ENCODE measurements around the gene OTOG. TPM values are rescaled to one million over a fixed set of nuclear protein-coding genes. Genes with fewer than 3 reads are reported as not detected.

The OTOG gene
- total and polyA plus RNA-seq, 2 of the 8 experiments (the other 6 are each of a cell fraction or from before 2014, with no cell fraction given) = 0.41 to 1.5 TPM

GRCh38 chr11:17546240-17546639 is 819 bp upstream of the OTOG start:
- Histone ChIP-seq H2BK15ac (ENCODE audit: low read length) (no peak overlapping the region), H3K56ac (replicated peaks; ENCODE audit: insufficient read length, low read depth, low read length) (no peak overlapping the region), H3K27me3 (replicated peaks in 1 of 4; ENCODE audit: control insufficient read depth in 3 of 4, extremely low read depth in 1 of 4, insufficient read depth in 3 of 4, low read length in 3 of 4) (peaks cover 0 to 24% (median 8%) of the 10 kb centered on the region in 4 experiments; a peak in 4 of 7 replicates), H3K23ac (ENCODE audit: insufficient read length) (no peak overlapping the region), H3K18ac (ENCODE audit: extremely low read depth, low read length) (no peak overlapping the region), H3K79me1 (ENCODE audit: low read depth, low read length) (no peaks in the 10 kb centered on the region), H4K91ac (replicated peaks; ENCODE audit: insufficient read length, low read length) (no peak overlapping the region), H2BK5ac (ENCODE audit: low read depth, low read length) (no peak overlapping the region), H3K4me3 (ENCODE audit: extremely low read depth in 1 of 4, insufficient read depth in 2 of 4, low read depth in 3 of 4, low read length in 4 of 4) (no peak overlapping the region), H2BK12ac (ENCODE audit: low read depth, low read length) (no peak overlapping the region), H3K4me1 (replicated peaks in 1 of 4; ENCODE audit: control insufficient read depth in 3 of 4, insufficient read depth in 4 of 4, low read length in 3 of 4) (peaks cover 6 to 20% (median 9%) of the 10 kb centered on the region in 4 experiments), H4K20me1 (replicated peaks in 1 of 2; ENCODE audit: control insufficient read depth in 1 of 2, insufficient read depth in 2 of 2, low read length in 2 of 2) (no peaks in the 10 kb centered on the region), H4K8ac (ENCODE audit: extremely low read depth, insufficient read depth, low read length) (no peak overlapping the region), H3K9me3 (ENCODE audit: insufficient read depth in 2 of 2, low read depth in 1 of 2, low read length in 1 of 2) (no peaks in the 10 kb centered on the region), H4K5ac (ENCODE audit: insufficient read length, low read depth, low read length) (no peak overlapping the region), H3K4me2 (ENCODE audit: insufficient read depth in 1 of 2, low read depth in 2 of 2, low read length in 2 of 2) (peak overlapping the region in 1 of 2 experiments; percentile 48; a peak in 1 of 4 replicates), H3K79me2 (ENCODE audit: control insufficient read depth in 1 of 2, insufficient read depth in 2 of 2, low read length in 2 of 2) (no peaks in the 10 kb centered on the region), H2AK5ac (ENCODE audit: low read depth, low read length) (no peak overlapping the region), H3K4ac (replicated peaks; ENCODE audit: insufficient read length, low read depth, low read length) (no peak overlapping the region), H2AFZ (ENCODE audit: low read length) (no peak overlapping the region), H3K27ac (ENCODE audit: low read depth, low read length) (no peak overlapping the region), H3K9ac (replicated peaks in 1 of 4; ENCODE audit: extremely low read depth in 1 of 4, low read depth in 3 of 4, low read length in 3 of 4) (no peak overlapping the region), H2BK20ac (ENCODE audit: low read length) (no peak overlapping the region), H2BK120ac (replicated peaks; ENCODE audit: low read depth, low read length) (no peak overlapping the region), H3K23me2 (ENCODE audit: low read depth, low read length) (peaks cover 10% of the 10 kb centered on the region), H3K14ac (ENCODE audit: insufficient read length) (no peak overlapping the region), H3K36me3 (ENCODE audit: control insufficient read depth in 2 of 4, insufficient read depth in 4 of 4, low read length in 3 of 4) (no peaks in the 10 kb centered on the region)
- no peak for DNase-seq (ENCODE audit: low read depth in 1 of 2, low spot score in 2 of 2)
- ChIA-PET POLR2A (ENCODE audit: partially characterized antibody) (interaction anchor here (0.8 to 1.1 kb wide), 2 partner anchors 33 to 48 kb away, joined by 3 to 4 read pairs; no protein-coding TSS in a partner anchor), CTCF (ENCODE audit: partially characterized antibody) (interaction anchor here (0.8 to 9.4 kb wide), 9 partner anchors 15 to 279 kb away, joined by 3 to 98 read pairs (median 7); partner anchors contain the start of gene KCNJ11)
- 89% methylated on average over 2 of the region's 2 CpGs; no CpG with 5 or more reads in 1 of the 2 experiments for WGBS, 2 experiments (ENCODE audit: extremely low coverage in 1 of 2, insufficient coverage in 1 of 2, insufficient read length in 1 of 2, insufficient replicate concordance in 2 of 2, low coverage in 1 of 2, low lambda C conversion rate in 2 of 2, missing lambda C conversion rate in 1 of 2)
- no peak for FAIRE-seq
- TF ChIP-seq ATF3 (IDR thresholded peaks at IDR 0.05; ENCODE audit: insufficient read depth, low read depth, low read length) (no peak), RXRA (IDR thresholded peaks at IDR 0.05; ENCODE audit: insufficient read depth, low read depth, low read length) (no peak), EZH2 (IDR thresholded peaks at IDR 0.05; ENCODE audit: low read depth, low read length, severe bottlenecking) (no peak)
